ENCODE results near the gene LGR4. TPM values are rescaled to one million over a fixed set of nuclear protein-coding genes. Genes with fewer than 3 reads are reported as not detected.
A peak's percentile ranks its signal among the peaks of the same experiment; 100 is the strongest.
"Not testable (repeated sequence)": the region's sequence is repeated elsewhere in the genome, so short reads cannot be mapped to it uniquely, and the experiment has no call there.

LGR4 gene
- total and polyA plus RNA-seq, 2 of the 13 experiments (the other 11 are each of a cell fraction or from before 2014, with no cell fraction given), result 42.1 to 68.7 TPM

DNA sequence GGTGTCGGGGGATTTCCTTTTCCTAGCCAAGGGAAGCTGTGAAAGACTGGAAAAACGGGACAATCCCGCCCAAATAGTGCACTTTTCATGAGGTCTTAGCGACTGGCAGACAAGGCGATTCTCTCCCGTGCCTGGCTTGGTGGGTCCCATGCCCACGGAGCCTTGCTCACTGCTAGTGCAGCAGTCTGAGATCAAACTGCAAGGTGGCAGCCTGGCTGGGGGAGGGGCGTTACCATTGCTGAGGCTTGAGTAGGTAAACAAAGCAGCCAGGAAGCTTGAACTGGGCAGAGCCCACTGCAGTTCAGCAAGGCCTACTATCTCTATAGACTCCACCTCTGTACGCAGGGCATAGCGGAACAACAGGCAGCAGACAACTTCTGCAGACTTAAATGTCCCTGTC, 151.2 kb downstream of the LGR4 start (continued):
- TF ChIP-seq SPEN (CRISPR knock-in tag; IDR thresholded peaks at IDR 0.05; ENCODE audit: low read depth) (0 out of 2 replicates have a peak, but pooled peaks have one; percentile 32), FOXA1 (CRISPR knock-in tag; IDR thresholded peaks at IDR 0.05) (peak; percentile 87), ZNF619 (CRISPR knock-in tag; IDR thresholded peaks at IDR 0.05) (0 out of 2 replicates have a peak, but pooled peaks have one; percentile 62), RXRB (CRISPR knock-in tag; IDR thresholded peaks at IDR 0.05; ENCODE audit: borderline replicate concordance) (peak; percentile 64), FOXP4 (CRISPR knock-in tag; IDR thresholded peaks at IDR 0.05) (peak; percentile 66), HOXA3 (CRISPR knock-in tag; IDR thresholded peaks at IDR 0.05) (peak; percentile 45; the same call in 1 of the 2 replicates), ZSCAN25 (CRISPR knock-in tag; IDR thresholded peaks at IDR 0.05) (peak; percentile 63; the same call in 1 of the 2 replicates), SALL1 (CRISPR knock-in tag; IDR thresholded peaks at IDR 0.05) (peak; percentile 72), SAP130 (CRISPR knock-in tag; IDR thresholded peaks at IDR 0.05; ENCODE audit: low read depth) (peak; percentile 38; the same call in 1 of the 2 replicates), KAT8 (CRISPR knock-in tag; IDR thresholded peaks at IDR 0.05) (peak; percentile 61; the same call in 1 of the 2 replicates), ERF (CRISPR knock-in tag; IDR thresholded peaks at IDR 0.05) (peak; percentile 47; the same call in 1 of the 2 replicates), RXRA (CRISPR knock-in tag; IDR thresholded peaks at IDR 0.05) (peak; percentile 43; the same call in 1 of the 2 replicates)
- TF ChIP-seq, protein P1, sequence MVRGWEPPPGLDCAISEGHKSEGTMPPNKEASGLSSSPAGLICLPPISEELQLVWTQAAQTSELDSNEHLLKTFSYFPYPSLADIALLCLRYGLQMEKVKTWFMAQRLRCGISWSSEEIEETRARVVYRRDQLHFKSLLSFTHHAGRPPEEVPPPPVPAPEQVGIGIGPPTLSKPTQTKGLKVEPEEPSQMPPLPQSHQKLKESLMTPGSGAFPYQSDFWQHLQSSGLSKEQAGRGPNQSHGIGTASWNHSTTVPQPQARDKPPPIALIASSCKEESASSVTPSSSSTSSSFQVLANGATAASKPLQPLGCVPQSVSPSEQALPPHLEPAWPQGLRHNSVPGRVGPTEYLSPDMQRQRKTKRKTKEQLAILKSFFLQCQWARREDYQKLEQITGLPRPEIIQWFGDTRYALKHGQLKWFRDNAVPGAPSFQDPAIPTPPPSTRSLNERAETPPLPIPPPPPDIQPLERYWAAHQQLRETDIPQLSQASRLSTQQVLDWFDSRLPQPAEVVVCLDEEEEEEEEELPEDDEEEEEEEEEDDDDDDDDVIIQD (CRISPR knock-in tag; IDR thresholded peaks at IDR 0.05; ENCODE audit: low read depth), result peak; percentile 52; the same call in 1 of the 2 replicates
- TF ChIP-seq, protein P2, sequence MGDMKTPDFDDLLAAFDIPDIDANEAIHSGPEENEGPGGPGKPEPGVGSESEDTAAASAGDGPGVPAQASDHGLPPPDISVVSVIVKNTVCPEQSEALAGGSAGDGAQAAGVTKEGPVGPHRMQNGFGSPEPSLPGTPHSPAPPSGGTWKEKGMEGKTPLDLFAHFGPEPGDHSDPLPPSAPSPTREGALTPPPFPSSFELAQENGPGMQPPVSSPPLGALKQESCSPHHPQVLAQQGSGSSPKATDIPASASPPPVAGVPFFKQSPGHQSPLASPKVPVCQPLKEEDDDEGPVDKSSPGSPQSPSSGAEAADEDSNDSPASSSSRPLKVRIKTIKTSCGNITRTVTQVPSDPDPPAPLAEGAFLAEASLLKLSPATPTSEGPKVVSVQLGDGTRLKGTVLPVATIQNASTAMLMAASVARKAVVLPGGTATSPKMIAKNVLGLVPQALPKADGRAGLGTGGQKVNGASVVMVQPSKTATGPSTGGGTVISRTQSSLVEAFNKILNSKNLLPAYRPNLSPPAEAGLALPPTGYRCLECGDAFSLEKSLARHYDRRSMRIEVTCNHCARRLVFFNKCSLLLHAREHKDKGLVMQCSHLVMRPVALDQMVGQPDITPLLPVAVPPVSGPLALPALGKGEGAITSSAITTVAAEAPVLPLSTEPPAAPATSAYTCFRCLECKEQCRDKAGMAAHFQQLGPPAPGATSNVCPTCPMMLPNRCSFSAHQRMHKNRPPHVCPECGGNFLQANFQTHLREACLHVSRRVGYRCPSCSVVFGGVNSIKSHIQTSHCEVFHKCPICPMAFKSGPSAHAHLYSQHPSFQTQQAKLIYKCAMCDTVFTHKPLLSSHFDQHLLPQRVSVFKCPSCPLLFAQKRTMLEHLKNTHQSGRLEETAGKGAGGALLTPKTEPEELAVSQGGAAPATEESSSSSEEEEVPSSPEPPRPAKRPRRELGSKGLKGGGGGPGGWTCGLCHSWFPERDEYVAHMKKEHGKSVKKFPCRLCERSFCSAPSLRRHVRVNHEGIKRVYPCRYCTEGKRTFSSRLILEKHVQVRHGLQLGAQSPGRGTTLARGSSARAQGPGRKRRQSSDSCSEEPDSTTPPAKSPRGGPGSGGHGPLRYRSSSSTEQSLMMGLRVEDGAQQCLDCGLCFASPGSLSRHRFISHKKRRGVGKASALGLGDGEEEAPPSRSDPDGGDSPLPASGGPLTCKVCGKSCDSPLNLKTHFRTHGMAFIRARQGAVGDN (CRISPR knock-in tag; IDR thresholded peaks at IDR 0.05), result peak; percentile 80
- TF ChIP-seq, protein P3, sequence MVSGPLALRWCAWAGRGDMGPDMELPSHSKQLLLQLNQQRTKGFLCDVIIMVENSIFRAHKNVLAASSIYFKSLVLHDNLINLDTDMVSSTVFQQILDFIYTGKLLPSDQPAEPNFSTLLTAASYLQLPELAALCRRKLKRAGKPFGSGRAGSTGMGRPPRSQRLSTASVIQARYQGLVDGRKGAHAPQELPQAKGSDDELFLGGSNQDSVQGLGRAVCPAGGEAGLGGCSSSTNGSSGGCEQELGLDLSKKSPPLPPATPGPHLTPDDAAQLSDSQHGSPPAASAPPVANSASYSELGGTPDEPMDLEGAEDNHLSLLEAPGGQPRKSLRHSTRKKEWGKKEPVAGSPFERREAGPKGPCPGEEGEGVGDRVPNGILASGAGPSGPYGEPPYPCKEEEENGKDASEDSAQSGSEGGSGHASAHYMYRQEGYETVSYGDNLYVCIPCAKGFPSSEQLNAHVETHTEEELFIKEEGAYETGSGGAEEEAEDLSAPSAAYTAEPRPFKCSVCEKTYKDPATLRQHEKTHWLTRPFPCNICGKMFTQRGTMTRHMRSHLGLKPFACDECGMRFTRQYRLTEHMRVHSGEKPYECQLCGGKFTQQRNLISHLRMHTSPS (CRISPR knock-in tag; IDR thresholded peaks at IDR 0.05; ENCODE audit: low read depth), result peak; percentile 94
- not testable (repeated sequence) for TF ChIP-seq FOXA1 (IDR thresholded peaks at IDR 0.05)
- TF ChIP-seq, protein P4, sequence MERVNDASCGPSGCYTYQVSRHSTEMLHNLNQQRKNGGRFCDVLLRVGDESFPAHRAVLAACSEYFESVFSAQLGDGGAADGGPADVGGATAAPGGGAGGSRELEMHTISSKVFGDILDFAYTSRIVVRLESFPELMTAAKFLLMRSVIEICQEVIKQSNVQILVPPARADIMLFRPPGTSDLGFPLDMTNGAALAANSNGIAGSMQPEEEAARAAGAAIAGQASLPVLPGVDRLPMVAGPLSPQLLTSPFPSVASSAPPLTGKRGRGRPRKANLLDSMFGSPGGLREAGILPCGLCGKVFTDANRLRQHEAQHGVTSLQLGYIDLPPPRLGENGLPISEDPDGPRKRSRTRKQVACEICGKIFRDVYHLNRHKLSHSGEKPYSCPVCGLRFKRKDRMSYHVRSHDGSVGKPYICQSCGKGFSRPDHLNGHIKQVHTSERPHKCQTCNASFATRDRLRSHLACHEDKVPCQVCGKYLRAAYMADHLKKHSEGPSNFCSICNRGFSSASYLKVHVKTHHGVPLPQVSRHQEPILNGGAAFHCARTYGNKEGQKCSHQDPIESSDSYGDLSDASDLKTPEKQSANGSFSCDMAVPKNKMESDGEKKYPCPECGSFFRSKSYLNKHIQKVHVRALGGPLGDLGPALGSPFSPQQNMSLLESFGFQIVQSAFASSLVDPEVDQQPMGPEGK (CRISPR knock-in tag; IDR thresholded peaks at IDR 0.05), result peak; percentile 40; the same call in 1 of the 2 replicates

Measured in HepG2 (cell line).